Stimulated activated CD8-positive, alpha-beta memory T cell treated with anti-CD3 and anti-CD28 coated beads, Interleukin-4, amount 100 ng/mL, for 4 hours (primary cell): ENCODE results near the gene ETS1.

ENCODE experiments used
- DNase-seq, 2 donors: peaks; one replicate each; pipeline ENCODE4 v3.0.0-alpha.2; 2020; ENCODE audit warnings: low read depth in 2 of 2, low spot score in 1 of 2

ETS1 gene

DNA sequence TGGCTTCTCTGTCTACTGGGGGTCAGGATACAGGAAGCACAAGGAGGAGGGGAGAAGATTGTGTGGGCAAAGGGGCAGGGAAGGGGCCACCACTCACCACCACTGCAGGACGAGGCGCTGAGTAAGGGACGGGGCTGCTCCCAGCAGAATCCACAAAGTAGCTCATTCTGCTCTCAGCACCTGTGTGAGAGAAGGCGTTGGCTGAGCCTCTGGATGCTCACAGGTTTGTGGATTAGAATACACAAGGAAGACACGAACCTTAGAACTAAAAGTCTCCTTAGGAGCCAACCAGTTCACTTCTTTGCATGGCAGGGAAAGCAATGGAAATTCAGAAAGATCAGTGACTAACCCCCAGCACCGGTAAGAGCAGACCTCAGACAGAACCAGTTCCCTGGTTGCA is 14.4 kb downstream of the ETS1 start:
- DNase-seq = no peak

DNA sequence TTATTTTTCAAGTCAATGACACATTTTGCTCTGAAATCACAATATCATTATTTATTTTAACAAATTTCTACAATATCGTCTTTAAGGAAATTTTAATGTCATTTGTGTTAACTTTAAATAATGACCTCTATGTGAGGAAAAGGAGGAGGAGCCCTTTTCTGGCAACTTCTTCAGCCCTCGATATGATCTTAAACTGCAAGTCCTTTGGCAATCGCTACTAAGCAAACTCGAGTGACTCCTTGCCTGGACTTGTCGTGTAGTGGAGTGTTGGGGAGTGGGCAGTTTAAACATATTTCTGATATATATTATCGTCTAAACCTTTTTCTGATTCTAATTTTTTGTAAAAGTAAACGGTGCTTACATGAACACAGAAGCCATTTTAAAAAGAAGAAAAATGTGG is 16.7 kb downstream of the ETS1 start:
- no peak for DNase-seq

DNA sequence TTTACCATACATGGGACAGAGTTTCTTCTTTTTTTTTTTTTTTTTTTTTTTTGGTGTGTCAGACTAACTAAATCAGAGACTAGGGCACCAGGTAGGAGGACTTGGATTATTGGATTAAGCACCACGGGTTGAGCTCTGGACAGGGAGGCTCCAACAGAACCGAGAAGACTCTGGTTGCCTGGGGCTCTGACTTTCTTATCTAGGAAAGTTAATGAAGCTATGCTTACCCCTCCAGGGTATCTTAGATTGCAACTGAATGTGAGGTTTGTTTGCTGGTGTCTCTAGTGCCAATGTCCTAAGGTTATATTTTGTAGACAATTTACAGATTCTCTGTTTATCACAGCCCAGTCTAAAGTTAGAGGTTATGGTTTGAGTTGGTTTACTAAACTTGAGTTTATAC is 18.1 kb downstream of the ETS1 start:
- no peak for DNase-seq

DNA sequence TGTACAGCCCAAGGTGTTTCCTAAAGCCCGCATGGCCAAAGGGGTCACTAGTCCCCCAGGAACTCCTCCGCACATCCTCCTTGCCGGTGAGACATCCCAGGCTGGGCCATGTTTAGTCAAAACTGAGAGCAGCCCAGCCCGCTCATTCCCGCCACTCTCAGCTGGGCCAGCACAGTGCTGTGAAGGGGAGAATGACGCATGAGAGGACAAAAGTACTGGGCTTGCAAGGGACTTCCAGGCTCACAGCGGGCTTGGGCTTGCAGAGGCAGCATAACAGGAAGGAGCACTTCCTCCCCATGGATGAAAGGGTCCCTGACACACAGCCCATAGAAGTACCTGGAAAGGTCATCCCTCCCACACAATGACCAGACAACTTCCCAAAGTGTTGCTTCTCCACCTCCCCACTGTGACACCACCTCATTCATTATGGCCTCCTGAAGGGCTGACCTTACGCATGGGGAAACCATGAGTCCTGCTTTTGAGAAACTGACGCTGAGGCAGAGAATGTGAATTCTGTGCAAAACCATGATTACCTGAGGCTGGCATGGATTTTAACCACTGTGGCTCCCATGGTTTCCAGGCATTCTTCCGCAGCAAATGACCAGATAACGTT is 19.1 kb downstream of the ETS1 start:
- DNase-seq = no peak

DNA sequence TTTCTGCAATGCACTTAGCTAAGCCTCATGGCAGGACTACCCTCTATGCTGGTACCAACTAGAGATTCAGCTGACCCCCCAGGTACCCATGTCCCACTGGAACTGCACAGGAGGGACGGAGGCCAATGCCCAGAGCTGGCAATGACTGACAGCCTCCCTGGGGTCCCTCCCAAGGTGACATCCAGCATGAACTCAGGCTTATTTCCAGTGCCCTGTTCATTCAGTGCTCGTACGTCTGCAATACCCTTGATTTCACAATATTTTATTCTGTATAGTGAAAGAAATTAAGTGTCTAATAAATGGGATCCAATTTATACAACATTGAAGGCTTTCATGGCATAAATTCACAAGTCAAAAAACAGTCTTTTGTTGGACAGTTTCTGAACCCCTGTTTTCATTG is 20.2 kb downstream of the ETS1 start:
- DNase-seq = no peak

DNA sequence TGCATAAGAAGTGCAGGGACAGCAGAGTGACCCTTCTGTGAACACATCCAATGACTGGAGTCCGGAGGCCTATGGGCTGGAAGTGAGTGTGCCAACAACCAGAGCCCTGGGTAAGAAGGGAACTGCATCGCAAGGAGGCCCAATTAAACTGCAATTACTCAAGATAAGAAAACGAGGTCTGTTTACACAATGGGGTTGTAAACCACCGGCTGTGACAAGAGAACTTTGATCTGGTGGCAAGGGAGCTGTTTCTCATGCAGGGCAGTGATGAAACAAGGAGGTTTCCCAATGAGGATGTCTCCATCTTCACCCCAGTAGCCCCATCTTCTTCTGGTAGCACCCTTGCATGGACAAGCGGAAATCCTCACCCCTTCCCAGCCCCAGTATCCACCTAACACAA is 21.5 kb downstream of the ETS1 start:
- no peak for DNase-seq

DNA sequence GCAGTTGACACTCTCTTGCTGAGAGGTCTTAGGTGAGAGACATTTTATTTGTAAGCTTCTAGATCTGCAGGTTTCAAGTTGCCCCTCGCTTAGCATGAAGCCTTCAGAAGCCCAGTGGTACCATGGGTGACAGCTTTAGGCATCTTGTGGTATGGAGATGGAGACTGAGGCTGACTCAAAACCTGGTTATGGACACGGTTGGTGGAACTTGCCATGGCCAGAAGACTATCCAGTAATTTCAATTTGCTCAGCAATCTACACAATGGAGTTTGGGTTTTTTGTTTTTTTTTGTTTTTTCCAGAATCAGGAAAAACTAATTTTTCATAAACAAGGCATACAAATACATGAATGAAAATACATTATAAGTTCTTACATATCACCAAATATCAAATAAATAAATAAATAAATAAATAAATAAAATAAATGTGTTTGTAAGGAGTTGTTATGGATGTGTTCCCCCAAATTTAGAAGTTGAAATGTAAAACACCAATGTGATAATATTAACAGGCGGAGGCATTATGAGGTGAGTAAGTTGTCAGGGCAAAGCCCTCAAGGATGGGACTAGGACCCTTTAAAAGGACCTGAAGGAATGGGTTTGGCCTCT is 22.6 kb downstream of the ETS1 start:
- DNase-seq = no peak

DNA sequence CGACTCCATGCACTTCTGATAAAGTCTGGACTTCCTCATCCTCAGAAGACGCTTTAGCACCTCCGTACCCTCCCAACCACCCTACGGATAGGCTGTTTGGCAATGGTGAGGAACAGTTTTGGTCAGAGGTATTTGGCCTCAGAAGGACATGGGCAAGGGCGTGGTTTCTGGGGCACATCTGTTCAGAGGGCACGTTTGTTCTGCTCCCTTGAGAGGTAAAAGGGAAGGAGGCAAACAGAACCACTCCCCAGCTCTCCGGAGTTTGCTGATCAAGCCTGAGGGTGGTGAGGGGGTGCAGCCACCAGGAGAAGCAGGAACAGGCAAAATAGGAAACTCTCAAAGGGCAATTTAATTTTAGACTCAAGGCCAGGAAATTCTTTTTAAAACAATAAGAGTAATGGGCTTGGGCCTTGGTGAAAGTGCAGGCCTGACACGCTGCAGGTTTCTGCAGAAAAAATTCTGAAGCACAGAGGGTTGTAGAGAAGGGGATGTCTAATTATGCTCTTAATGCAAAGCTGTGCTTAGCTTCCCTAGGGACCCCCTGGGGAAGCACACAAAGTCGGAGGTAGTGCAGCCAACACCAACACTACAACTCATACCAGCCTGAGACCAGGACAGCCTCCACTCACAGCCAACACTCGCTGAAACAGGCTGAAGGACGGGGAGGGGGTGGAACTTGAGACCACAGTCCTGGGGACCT is 23.3 kb downstream of the ETS1 start:
- no peak for DNase-seq

DNA sequence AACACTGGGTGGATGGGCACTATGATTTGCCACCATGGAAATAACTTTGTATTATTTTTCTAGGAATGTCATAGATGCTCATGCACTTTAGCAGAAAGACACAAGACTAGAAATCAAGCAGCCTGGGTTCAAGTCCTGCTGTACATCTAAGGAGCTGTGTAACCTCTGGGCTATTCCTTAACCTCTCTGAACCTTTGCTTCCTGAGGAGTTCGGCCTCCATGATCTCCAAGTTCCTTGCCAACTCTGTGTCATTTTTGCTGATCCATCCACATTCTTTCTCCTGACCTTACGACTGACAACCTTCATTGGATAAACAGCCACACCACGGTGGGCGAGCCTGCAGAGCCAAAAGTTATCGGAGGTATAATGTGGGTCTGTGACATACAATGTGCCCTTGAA is 24.1 kb downstream of the ETS1 start:
- no peak for DNase-seq

DNA sequence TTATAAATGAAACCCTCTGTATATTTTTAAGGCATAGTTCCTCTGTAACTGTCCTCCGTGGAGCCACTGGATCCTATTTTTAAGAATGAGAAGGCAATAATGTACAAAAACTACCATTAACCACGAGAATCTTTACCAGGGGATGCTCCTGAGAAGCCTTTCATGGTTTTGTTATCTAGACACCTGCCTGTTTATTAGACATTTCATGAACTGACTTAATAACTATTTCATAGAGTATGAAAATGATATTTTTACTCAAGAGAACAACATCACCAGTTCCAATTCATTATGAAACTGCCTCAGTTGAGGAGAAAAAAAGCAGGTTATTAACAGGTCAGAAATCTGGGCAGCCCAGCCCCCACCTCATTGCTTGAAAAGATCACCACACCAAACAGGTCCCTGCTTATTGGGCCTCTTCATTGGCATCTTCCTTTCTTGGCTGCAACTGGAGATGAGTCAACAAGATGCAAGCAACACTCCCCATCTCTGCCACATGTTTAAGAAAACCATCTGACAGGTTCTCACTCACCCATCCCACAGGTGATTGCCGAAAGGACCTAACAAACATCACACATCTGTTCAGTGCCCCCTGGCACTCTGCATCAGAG is 27.8 kb downstream of the ETS1 start:
- DNase-seq = no peak

DNA sequence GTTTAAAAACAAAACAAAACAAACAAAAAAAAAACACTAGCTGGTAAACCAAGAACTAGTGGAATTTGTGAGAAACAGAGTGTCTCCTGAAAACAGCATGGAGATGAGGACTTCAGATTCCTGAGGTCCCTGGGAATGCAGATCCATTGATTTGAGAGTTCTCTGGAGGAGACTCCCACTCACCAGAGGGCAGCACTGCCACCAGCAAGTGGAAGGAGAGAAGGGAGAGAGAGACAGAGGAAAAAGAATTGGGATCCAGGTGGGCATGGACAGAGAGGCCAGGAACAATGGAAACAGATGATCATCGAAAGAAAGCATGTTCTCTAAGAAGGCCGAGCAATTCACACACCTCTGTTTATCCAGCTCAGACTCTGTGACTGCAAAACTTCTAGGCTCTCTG is 31.8 kb downstream of the ETS1 start:
- DNase-seq = no peak

DNA sequence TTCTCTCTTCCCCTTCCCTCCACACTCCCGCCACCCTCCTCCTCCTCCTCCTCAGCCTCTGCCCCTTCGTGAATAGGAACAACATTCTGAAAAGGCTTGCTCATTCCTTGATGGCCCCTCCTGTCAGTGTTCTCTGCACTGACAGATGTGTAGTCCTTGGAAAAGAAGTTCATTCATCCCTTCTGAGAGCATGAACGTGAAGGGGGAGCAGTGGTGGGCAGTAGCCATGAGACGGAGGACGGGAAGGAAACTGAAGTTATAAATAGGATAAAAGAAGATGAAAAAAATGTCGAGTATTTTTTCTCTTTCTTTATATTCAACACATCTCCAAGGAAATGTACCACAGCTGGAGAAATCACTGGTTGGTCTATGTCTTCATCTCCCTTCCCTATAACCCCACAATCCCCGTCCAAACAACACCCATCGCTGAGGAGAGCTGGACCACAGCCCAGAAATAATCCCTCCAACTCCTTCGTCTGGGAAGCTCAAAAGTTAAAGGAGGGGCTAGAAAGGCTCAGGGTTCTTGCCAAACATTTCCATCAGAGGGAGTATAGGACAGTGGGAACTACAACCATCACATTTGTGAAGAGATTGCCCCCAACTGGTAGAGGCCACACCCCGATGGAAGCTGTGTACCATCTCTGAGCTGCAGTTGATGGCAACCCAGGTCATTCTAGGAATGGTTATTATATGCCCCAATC is 33.5 kb downstream of the ETS1 start:
- no peak for DNase-seq

DNA sequence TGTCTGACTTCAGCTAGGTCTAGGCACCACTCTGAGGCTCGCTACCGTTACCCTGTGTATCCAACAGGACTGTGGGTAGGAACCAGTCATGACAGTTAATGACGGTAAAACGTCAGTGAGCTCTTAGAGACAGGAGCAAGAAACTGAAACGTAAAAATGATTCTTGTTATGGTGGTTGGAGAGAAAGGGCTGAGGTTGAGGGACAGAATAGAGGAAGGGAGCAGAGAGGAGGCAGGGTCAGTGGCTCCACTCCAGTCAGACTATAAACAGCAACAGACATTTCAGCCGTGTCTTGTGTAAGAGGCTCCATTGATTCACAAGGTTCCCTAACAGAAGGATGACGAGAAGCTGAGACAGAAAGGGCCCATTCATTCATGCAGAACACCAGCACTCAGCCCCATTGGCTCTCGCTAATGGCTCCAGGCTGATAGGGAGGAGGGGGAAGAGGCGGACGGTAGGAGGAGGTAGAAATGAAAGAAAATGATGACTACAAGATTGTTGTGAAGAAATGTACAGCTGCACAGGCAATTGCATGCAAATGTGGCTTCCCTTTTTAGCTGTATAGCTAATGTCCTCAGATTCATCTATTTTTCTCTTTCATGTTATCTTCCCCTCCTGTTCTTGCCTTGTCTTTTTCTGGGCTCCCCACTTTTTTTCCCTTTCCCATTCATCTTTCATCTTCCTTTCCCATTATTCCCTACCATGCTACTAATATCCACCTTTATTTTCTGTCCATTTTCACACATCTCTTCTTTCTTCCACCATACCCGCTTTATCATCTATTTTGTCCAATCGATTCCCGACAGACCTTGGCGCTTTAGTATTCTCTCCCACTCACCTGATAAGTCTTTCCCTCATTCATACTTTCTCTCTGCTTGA is 34.3 kb downstream of the ETS1 start:
- no peak for DNase-seq

DNA sequence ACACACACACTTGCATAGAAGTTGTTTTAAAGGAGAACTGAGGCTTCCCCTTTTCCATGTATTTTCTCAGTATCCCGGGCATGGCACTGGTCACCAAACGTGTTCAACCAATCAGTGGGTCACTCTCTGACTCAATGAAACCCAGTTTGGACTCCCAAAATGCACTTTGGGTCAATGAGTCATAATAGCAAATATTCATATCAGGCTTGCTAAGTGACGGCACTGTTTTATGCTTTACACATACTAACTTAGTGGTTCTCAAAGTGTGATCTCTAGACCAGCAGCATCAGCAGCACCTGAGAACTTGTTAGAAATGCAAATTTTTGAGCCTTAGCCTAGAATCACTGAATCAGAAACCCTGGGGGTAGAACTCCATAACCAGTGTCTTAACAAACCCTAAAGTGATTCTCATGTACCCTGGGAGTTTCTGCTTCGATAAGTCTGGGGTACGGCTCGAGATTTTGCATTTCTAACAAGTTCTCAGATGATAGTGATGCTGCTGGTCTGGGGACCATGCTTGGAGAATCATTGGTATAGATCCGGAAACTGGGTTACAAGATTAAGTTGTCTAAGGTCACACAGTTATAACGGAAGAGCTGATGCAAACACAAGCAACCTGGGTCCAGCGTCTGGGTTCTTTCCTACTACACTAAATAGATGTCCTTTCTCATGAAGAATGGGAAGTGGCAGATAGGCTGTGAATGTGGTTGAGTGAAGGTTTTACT is 35.6 kb downstream of the ETS1 start:
- no peak for DNase-seq

DNA sequence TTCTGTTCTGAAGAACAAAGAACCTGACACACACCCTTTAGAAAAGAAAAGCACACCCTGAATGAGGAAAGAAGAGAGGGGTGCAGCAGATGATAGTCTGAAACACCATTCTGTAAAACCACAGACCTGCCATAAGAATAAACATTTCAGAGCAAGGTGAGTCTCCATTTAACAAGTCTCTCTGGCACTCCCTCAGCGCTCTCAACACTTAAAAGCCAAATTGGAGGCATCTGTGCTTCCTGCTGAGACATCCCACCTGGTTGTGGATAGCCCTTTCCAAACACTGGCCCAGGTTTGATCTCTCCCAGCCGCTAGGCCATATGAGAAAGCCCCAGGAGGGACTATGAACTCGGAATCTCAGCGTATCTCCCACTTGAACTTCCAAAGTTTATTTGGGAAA is 36.3 kb downstream of the ETS1 start:
- DNase-seq = no peak

DNA sequence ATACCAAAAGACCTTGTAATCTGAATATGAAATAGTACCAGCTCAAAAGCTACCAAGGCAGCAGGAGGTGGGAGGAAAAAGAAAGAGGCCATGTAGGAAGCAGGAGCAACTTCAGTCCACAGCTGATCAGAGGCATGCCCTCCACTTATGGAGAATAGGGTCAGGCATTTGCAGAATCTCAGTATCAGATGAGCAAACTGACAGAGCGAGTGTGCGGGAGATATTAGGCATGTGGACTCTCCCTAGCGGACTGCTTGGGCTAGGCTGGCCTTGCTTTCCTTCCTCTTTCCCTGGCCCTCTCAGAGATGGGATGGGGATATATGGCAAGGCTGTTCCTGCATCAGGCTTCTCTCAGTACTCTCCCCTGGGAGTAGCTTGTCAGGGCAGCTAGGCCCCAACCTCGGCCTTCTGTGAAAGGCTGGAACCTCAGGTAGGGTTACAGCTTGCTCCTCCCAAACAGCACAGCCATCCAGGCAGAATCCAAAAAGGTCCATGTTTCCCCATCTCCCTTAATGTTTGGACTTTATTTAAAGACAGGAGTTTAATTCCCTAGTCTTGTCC is 37.0 kb downstream of the ETS1 start:
- no peak for DNase-seq

DNA sequence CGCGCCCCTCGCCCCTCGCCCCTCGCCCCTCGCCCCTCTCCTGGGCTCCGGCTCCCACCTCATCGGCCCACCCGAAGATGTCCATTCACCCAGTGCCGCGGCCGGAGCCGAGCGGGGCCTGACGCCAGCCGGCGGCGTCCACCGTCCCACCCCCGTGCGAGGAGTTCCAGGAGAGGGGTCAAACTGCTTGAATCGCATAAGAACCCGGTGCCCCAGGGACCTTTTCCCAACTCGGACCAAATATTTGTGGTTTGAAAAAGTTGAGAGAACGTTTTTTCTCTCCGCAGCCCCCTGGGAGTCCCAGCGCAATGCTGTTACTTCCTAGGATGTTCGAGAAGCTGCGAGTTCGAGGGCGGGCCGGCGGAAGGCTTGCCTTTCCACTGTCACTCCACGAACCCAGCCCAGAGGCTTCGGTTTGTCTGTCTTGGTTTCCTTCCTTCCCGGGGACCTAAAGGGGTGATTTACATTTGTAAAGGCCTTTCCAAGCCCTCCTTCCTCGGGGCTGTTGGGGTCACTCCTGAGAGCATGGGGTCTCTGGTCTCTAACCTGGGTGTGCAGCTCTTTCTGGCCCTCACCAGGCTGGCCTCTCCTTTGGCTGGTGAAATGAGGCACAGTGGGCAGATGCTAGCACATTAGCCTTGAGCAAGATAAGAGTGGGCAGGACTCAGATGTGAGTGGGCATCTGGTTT is 38.0 kb downstream of the ETS1 start:
- no peak for DNase-seq

DNA sequence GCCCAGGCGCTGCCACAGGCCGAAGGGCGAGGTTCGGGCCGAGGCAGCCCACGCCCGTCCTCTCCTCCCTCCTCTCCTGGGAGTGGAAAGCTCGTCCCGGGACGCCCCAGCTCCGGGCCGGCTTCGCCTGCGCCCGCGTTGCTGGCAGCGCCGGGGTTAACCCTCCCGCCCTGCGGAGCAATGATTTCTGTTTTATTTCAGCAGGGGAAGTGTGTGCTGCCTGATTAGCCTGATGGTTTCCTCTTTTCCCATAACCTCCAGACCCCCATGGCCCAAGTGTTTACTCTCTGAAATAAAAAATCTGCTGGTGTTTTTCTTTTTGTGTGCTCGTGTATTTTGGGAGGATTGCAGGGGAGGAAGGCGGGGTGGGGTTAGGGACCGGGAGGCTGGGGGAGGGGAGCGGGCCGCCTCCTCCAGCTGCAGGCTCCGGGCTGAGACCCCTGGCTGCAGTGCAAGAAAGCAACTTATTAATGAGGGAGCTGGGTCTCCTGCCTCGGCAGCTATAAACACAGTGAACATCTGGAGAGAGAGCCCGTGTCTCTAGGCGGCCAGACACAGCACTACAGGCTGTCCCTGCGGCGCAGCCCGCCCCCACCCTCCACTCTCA is 38.6 kb downstream of the ETS1 start:
- no peak for DNase-seq
